GM19463 (cell line): ENCODE measurements around the gene ANKRD13B.
"Not testable (repeated sequence)": the region's sequence is repeated elsewhere in the genome, so short reads cannot be mapped to it uniquely, and the experiment has no call there.

Source experiments
- ATAC-seq: cut with Tn5 transposase; IDR thresholded peaks from one replicate; pipeline ENCODE4 v1.9.1; 2021; ENCODE audit warnings: mild to moderate bottlenecking, moderate library complexity; ENCODE audit not compliant: unreplicated experiment

The ANKRD13B gene

DNA sequence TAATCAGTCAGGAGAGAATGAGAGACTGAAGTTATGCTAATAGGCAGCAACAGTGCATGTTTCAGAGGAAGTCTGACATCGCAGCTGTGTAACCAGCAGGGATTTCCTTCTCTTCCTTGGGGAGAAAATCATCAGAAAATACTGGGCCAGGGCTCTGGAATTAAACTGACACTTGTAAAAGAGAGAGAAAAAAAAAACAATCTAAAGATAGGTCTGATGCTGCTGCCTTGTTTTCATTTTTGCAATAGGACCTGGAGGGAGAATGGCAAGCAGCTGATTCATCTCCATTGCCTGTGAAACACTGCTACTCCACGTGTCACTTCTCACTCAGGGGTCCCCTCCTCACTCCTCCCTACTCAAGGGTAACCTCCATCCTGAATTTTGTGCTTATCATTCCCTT is 47.5 kb downstream of the ANKRD13B start:
- no peak for ATAC-seq

GRCh38 chr17:29640981-29641642 is 48.2 kb downstream of the ANKRD13B start:
- no peak for ATAC-seq

DNA sequence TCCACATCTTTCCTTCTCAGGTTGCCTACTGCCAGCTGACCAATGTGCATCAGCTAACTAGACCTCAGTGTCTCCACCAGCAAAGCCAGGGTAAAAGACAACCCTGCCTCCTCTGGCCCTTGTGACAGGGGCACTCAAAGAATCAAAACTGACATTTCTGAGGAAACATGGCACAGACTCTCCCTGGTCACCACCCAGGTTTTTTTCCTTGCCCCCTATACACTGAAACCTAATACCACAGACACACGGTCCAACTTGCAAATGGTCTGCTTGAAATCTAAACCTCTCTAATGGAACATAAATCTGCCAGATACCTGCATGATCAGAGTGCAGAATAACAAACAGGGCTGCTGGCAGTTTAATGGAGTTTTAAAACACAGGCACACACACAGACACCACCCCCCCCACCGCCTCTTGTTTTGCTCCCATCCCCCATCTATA is 49.3 kb downstream of the ANKRD13B start:
- ATAC-seq: no peak

GRCh38 chr17:29643817-29644160 is 50.9 kb downstream of the ANKRD13B start:
- no peak for ATAC-seq

DNA sequence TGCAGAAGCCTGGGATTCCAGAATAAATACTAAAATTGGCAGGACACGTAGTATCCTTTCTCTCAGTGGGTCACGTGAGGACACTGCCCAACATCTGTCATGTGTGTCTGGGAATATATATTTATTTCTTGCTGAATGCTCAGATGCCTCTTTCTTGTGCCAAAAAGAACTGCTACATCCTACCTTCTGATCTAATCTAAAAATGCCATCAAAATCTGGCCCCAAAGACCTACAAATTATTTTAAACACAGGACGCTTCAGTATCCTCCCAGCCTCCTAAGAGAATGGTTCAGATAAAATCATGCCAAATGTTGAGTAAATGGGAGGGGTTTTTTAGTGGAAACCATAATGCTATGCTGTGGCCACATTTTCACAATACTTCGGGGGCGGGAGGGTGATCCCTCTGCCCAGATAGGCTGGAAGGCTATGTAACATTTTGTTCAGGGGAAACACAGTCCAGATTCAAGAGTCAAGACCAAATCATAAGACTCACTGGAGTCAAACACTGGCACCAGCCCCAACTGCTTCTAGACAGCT is 52.7 kb downstream of the ANKRD13B start:
- ATAC-seq: no peak

- ATAC-seq: no peak
These were observed 55.1 kb downstream of the ANKRD13B start for GRCh38 chr17:29648005-29648404.

DNA sequence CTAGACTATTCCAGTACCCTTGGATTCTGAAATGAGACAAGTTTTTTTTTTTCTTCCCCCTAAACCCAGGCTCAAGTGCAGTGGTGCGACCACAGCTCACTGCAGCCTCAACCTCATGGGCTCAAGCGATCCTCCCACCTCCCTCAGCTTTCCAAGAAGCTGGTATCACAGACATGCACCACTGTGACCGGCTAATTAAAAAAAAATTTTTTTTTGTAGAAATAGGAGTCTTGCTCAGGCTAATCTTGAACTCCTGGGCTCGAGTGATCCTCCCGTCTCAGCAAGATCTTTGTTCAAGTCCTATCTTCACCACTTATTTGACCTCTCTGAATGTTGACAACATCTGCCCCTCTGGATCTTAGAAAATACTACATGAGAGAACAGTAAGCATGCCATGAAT is 56.4 kb downstream of the ANKRD13B start:
- no peak for ATAC-seq

- no peak for ATAC-seq
These were observed 57.5 kb downstream of the ANKRD13B start for GRCh38 chr17:29650396-29650795.

DNA sequence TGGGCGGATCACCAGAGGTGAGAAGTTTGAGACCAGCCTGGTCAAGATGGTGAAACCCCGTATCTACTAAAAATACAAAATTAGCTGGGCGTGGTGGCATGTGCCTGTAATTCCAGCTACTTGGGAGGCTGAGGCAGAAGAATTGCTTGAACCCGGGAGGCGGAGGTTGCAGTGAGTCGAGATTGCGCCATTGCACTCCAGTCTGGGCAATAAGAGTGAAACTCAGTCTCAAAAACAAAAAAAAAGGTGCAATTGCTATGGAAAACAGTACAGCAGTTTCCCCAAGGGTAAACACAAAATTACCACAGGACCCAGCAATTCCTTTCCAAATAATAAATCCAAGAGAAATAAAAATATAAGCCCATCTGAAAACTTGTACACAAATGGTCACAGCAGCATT is 59.0 kb downstream of the ANKRD13B start:
- ATAC-seq: not testable (repeated sequence)

DNA sequence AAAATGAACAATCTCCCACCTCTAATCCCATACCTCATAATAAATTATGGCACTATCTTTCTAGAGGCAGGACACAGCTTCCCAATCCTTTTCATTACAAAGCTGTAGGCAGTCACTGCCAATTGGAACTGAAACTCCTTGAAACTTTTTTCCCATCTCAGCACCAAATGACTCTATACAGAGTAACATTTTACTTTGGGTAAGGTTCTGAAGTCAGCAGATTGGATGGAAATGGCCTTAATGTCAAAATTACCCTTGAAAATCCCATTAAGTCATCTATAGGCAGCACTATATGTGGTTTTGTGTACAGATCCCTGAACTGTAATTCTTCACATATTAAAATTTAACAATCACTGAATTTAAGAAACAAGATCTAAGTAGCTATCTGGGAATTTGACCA is 60.0 kb downstream of the ANKRD13B start:
- ATAC-seq: no peak

GRCh38 chr17:29653995-29654714 is 61.2 kb downstream of the ANKRD13B start:
- ATAC-seq: no peak

DNA sequence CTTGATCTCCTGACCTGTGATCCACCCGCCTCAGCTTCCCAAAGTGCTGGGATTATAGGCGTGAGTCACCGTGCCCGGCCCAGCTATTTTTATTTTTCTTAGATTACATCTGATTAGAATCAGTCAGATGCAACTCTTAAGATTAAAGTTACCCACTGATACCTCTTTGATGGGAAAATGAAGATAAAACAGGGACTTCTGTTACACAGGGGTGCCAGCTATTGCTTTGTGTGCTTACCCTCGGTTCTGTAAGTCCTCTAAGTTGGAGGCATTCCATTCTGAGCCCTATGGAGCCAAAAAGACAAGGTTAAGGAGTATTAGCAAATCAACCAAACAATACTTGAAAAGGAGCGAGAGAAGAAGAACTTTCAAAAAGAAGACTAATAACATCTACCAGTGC is 62.4 kb downstream of the ANKRD13B start:
- ATAC-seq: no peak

GRCh38 chr17:29659155-29659554 is 66.2 kb downstream of the ANKRD13B start:
- no peak for ATAC-seq

DNA sequence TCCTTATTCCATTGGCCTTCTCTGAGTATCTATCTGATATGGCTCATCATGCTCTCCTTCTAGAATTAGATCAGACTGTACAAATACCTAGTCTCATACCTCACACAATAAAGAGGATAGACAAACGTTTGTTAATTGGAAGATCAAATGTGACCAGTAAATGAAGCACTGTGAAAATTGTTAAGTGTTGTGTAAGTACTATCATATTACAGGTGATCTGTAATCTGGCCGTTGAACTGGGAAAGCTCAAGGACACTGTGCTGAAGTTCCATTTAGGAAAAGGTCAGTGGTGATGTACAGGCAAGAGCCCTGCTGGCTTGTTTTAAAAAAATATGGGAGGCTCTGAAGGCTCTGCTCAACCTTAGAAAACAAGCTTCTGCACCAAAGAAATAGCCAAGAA is 68.3 kb downstream of the ANKRD13B start:
- no peak for ATAC-seq

GRCh38 chr17:29663155-29663554 is 70.2 kb downstream of the ANKRD13B start:
- no peak for ATAC-seq
